GM23248 (cell line): ENCODE data around the gene STXBP6.

Experiments used
- EZH2 ChIP-seq: fragments of 200-600 bp; sonication (generic); IDR thresholded peaks from 2 replicates; pipeline ENCODE4 v1.6.1; 2018; ENCODE audit warnings: antibody characterized with exemption, mild to moderate bottlenecking; ENCODE audit not compliant: insufficient read depth, poor library complexity, severe bottlenecking
- EZH2phosphoT487 ChIP-seq: fragments of 200-600 bp; sonication (generic); IDR thresholded peaks from 2 replicates; pipeline ENCODE4 v1.6.1; 2018; ENCODE audit warnings: antibody characterized with exemption, moderate library complexity, mild to moderate bottlenecking, low read depth; ENCODE audit not compliant: insufficient read depth

DNA sequence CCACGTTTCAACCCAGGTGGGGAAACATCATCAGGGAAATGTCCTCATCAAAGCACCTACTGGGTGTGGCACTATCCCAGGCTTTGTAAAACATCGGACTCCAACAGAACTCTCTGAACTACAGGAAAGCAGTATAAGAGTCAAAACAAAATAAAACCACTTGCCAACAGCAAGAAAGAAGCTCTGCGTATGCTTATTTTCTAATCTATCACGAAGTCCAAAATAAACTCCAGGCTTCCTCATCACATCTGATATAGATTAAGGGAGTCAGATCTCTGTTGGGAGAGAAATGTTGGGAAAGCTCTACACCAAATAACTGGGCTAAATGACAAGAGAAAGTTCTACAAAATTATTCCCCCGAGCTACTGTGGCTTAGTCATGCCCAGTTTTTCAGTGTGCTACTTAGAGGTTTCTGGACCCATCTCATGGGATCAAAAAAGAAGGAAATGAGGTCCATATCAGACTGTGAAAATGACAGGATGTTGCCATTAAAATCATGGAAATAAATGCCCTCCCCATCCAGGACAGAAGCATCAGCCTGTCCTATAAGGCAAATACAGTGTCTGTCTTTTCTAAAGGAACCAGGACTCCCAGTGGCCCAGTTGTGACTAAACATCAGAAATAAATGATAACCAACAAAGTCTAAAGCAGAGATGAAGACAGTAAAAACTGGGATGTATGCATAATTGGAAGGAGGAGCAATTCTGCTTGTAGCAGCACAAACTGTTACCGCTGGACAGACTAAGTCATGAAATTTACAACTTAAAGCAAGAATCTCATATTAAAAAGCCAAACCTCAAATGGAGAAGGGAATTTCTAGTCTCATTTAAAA lies 149.5 kb downstream of the STXBP6 start:
- TF ChIP-seq EZH2 (no peak), EZH2phosphoT487 (no peak)
